WTC11 (cell line): ENCODE results near the gene POGK. TPM values are rescaled to one million over a fixed set of nuclear protein-coding genes. Genes with fewer than 3 reads are reported as not detected.

Source experiments
- ATAC-seq: fragments of 200-7000 bp; cut with Tn5 transposase; 2 replicates; pipeline ENCODE4 v1.10.0; 2021; ENCODE audit warnings: mild to moderate bottlenecking, moderate library complexity
- CTCF ChIA-PET: fragments of 300-600 bp; sonication (Branson Sonifier 250); formaldehyde crosslinking; loops from one replicate; lab custom pipeline; 2021; ENCODE audit warnings: antibody characterized with exemption; lab: Charles Lee
- POLR2A ChIA-PET: fragments of 350-600 bp; sonication (Branson Sonifier 250); formaldehyde crosslinking; loops from one replicate; lab custom pipeline; 2021; ENCODE audit warnings: antibody characterized with exemption; lab: Charles Lee
- DNase-seq: peaks from one replicate; pipeline ENCODE4 v3.0.0; 2021; ENCODE audit warnings: low spot score
- H3K27ac Mint-ChIP-seq: 2 replicates; pipeline ENCODE4 v1.8.0; 2021; ENCODE audit warnings: mixed read lengths
- H3K27me3 Mint-ChIP-seq: 2 replicates; pipeline ENCODE4 v1.8.0; 2021; ENCODE audit warnings: low read depth, mild to moderate bottlenecking, moderate library complexity, mixed read lengths
- H3K36me3 Mint-ChIP-seq: 2 replicates; pipeline ENCODE4 v1.8.0; 2021; ENCODE audit warnings: mixed read lengths
- H3K4me1 Mint-ChIP-seq: 2 replicates; pipeline ENCODE4 v1.8.0; 2022; ENCODE audit warnings: mixed read lengths
- H3K4me3 Mint-ChIP-seq: 2 replicates; pipeline ENCODE4 v1.8.0; 2021; ENCODE audit warnings: mild to moderate bottlenecking, moderate library complexity, mixed read lengths
- H3K9me3 Mint-ChIP-seq: 2 replicates; pipeline ENCODE4 v1.8.0; 2021; ENCODE audit warnings: mixed read lengths
- CREM ChIP-seq: sonication (generic); formaldehyde crosslinking; IDR thresholded peaks from 2 replicates; pipeline ENCODE4 v1.8.1; 2022; ENCODE audit warnings: mild to moderate bottlenecking, missing genetic modification reagents, moderate library complexity
- ELF4 ChIP-seq: sonication (generic); formaldehyde crosslinking; IDR thresholded peaks from 2 replicates; pipeline ENCODE4 v1.8.1; 2022; ENCODE audit warnings: low read depth, mild to moderate bottlenecking, moderate library complexity, missing genetic modification reagents
- FOXK1 ChIP-seq: sonication (generic); formaldehyde crosslinking; IDR thresholded peaks from 2 replicates; pipeline ENCODE4 v1.8.0; 2022; ENCODE audit warnings: mild to moderate bottlenecking, moderate library complexity, missing genetic modification reagents
- FOXP1 ChIP-seq: sonication (generic); formaldehyde crosslinking; IDR thresholded peaks from 2 replicates; pipeline ENCODE4 v1.8.0; 2022; ENCODE audit warnings: missing genetic modification reagents, mild to moderate bottlenecking, moderate library complexity, borderline replicate concordance
- GABPB1 ChIP-seq: sonication (generic); formaldehyde crosslinking; IDR thresholded peaks from 2 replicates; pipeline ENCODE4 v1.8.1; 2023; ENCODE audit warnings: mild to moderate bottlenecking, missing genetic modification reagents
- HMGA2 ChIP-seq: fragments of 250-450 bp; sonication (Bioruptor Pico); IDR thresholded peaks from 2 replicates; pipeline ENCODE4 v1.4.0; 2021; ENCODE audit warnings: mild to moderate bottlenecking, moderate library complexity
- JUN ChIP-seq: sonication (generic); formaldehyde crosslinking; IDR thresholded peaks from 2 replicates; pipeline ENCODE4 v1.8.0; 2023; ENCODE audit warnings: mild to moderate bottlenecking, missing genetic modification reagents
- NFE2L1 ChIP-seq: sonication (generic); formaldehyde crosslinking; IDR thresholded peaks from 2 replicates; pipeline ENCODE4 v1.8.1; 2023; ENCODE audit warnings: missing genetic modification reagents
- SMAD3 ChIP-seq: sonication (generic); formaldehyde crosslinking; IDR thresholded peaks from 2 replicates; pipeline ENCODE4 v1.8.0; 2022; ENCODE audit warnings: missing genetic modification reagents, mild to moderate bottlenecking, borderline replicate concordance
- SP1 ChIP-seq: sonication (generic); formaldehyde crosslinking; conservative IDR thresholded peaks from 2 replicates; pipeline ENCODE4 v1.8.1; 2022; ENCODE audit warnings: missing genetic modification reagents
- TEAD1 ChIP-seq: sonication (generic); formaldehyde crosslinking; IDR thresholded peaks from 2 replicates; pipeline ENCODE4 v1.8.0; 2022; ENCODE audit warnings: mild to moderate bottlenecking, missing genetic modification reagents
- ZNF121 ChIP-seq: sonication (generic); formaldehyde crosslinking; IDR thresholded peaks from 2 replicates; pipeline ENCODE4 v1.8.0; 2023; ENCODE audit warnings: missing genetic modification reagents
- total RNA-seq: library from RNA; stranded (reverse); gene quantifications from 3 replicates; pipeline ENCODE4 v1.2.3, GENCODE V29; 2021
- TF ChIP-seq, protein P1 (sequence below): sonication (generic); formaldehyde crosslinking; IDR thresholded peaks from 2 replicates; pipeline ENCODE4 v1.8.1; 2023; ENCODE audit warnings: mild to moderate bottlenecking, missing genetic modification reagents
- TF ChIP-seq, protein P2 (sequence below): sonication (generic); formaldehyde crosslinking; IDR thresholded peaks from 2 replicates; pipeline ENCODE4 v1.8.1; 2023; ENCODE audit warnings: mild to moderate bottlenecking, moderate library complexity, missing genetic modification reagents
- TF ChIP-seq, protein P3 (sequence below): sonication (generic); formaldehyde crosslinking; IDR thresholded peaks from 2 replicates; pipeline ENCODE4 v1.8.0; 2022; ENCODE audit warnings: mild to moderate bottlenecking, missing genetic modification reagents
- TF ChIP-seq, protein P4 (sequence below): sonication (generic); formaldehyde crosslinking; IDR thresholded peaks from 2 replicates; pipeline ENCODE4 v1.8.0; 2023; ENCODE audit warnings: missing genetic modification reagents
- TF ChIP-seq, protein P5 (sequence below): sonication (generic); formaldehyde crosslinking; IDR thresholded peaks from 2 replicates; pipeline ENCODE4 v1.8.1; 2023; ENCODE audit warnings: mild to moderate bottlenecking, missing genetic modification reagents, borderline replicate concordance
- TF ChIP-seq, protein P6 (sequence below): sonication (generic); formaldehyde crosslinking; IDR thresholded peaks from 2 replicates; pipeline ENCODE4 v1.8.1; 2023; ENCODE audit warnings: mild to moderate bottlenecking, missing genetic modification reagents, moderate library complexity
- TF ChIP-seq, protein P7 (sequence below): sonication (generic); formaldehyde crosslinking; IDR thresholded peaks from 2 replicates; pipeline ENCODE4 v1.8.1; 2022; ENCODE audit warnings: mild to moderate bottlenecking, moderate library complexity, missing genetic modification reagents
- TF ChIP-seq, protein P8 (sequence below): sonication (generic); formaldehyde crosslinking; IDR thresholded peaks from 2 replicates; pipeline ENCODE4 v1.8.0; 2022; ENCODE audit warnings: mild to moderate bottlenecking, missing genetic modification reagents
- TF ChIP-seq, protein P9 (sequence below): sonication (generic); formaldehyde crosslinking; IDR thresholded peaks from 2 replicates; pipeline ENCODE4 v1.8.0; 2022; ENCODE audit warnings: mild to moderate bottlenecking, missing genetic modification reagents

POGK gene
- total RNA-seq, 1 experiment from 2014 or later: 33.1 TPM

DNA sequence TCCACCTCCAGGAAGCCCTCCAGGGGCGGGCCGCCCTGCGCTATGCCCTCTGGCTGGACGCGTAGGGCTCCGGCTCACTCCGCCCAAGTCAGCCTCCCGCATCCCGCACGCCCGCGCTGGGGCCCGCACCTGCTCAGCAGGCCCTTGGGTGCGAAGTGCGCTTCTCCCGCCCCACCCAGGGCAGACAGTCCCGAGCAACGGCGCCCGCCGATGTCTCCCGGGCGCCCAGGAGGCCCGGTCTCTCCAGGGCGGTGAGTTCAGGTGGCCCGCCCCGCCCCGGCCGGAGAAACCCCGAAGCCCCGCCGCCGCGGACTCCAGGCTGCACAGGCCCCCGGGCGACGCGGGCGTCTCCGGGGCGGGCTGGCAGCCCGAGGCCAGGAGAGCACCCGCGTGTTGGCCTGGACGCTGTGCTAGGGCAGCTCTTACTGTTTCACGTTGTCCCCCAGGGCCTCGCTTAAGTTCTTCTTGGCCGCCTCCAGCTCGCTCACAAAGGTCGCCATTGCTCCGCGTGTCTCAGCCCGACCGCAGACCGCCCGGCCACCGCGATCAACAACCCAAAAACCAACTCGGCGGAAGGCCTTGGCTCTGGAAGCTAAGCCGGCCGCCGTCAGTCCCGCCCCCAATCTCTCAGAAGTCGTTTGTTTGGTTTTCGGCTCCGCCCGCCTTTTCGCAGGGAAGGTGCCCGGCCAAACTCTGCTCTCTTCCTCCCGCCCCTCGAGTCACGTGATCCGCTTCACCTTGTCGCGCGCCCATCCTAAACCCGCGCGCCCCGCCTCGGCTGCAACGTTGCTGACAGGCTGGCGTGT is 36.7 kb downstream of the POGK start, which contains the start of gene TADA1:
Gene TADA1, minus strand, starts transcription at position 531 of the 806 bp plus-strand sequence. Its CDS starts 31 bp downstream, at position 500.
- DNase-seq (peak; percentile 99), ATAC-seq (peak; percentile 92)
- TF ChIP-seq, protein P1, sequence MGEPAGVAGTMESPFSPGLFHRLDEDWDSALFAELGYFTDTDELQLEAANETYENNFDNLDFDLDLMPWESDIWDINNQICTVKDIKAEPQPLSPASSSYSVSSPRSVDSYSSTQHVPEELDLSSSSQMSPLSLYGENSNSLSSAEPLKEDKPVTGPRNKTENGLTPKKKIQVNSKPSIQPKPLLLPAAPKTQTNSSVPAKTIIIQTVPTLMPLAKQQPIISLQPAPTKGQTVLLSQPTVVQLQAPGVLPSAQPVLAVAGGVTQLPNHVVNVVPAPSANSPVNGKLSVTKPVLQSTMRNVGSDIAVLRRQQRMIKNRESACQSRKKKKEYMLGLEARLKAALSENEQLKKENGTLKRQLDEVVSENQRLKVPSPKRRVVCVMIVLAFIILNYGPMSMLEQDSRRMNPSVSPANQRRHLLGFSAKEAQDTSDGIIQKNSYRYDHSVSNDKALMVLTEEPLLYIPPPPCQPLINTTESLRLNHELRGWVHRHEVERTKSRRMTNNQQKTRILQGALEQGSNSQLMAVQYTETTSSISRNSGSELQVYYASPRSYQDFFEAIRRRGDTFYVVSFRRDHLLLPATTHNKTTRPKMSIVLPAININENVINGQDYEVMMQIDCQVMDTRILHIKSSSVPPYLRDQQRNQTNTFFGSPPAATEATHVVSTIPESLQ (CRISPR knock-in tag): no peak
- TF ChIP-seq FOXP1 (CRISPR knock-in tag): no peak
- peak; percentile 41; the same call in 1 of the 2 replicates for TF ChIP-seq JUN (CRISPR knock-in tag)
- no peak for TF ChIP-seq HMGA2
- peak; percentile 53; the same call in 1 of the 2 replicates for TF ChIP-seq NFE2L1 (CRISPR knock-in tag)
- TF ChIP-seq, protein P2, sequence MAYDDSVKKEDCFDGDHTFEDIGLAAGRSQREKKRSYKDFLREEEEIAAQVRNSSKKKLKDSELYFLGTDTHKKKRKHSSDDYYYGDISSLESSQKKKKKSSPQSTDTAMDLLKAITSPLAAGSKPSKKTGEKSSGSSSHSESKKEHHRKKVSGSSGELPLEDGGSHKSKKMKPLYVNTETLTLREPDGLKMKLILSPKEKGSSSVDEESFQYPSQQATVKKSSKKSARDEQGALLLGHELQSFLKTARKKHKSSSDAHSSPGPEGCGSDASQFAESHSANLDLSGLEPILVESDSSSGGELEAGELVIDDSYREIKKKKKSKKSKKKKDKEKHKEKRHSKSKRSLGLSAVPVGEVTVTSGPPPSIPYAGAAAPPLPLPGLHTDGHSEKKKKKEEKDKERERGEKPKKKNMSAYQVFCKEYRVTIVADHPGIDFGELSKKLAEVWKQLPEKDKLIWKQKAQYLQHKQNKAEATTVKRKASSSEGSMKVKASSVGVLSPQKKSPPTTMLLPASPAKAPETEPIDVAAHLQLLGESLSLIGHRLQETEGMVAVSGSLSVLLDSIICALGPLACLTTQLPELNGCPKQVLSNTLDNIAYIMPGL (CRISPR knock-in tag): peak; percentile 97
- TF ChIP-seq, protein P3, sequence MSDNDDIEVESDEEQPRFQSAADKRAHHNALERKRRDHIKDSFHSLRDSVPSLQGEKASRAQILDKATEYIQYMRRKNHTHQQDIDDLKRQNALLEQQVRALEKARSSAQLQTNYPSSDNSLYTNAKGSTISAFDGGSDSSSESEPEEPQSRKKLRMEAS (CRISPR knock-in tag): peak; percentile 72; the same call in 1 of the 2 replicates
- TF ChIP-seq SMAD3: 0 out of 2 replicates have a peak, but pooled peaks have one; percentile 33
- TF ChIP-seq, protein P4, sequence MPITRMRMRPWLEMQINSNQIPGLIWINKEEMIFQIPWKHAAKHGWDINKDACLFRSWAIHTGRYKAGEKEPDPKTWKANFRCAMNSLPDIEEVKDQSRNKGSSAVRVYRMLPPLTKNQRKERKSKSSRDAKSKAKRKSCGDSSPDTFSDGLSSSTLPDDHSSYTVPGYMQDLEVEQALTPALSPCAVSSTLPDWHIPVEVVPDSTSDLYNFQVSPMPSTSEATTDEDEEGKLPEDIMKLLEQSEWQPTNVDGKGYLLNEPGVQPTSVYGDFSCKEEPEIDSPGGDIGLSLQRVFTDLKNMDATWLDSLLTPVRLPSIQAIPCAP (CRISPR knock-in tag): no peak
- no peak for TF ChIP-seq ZNF121
- TF ChIP-seq, protein P5, sequence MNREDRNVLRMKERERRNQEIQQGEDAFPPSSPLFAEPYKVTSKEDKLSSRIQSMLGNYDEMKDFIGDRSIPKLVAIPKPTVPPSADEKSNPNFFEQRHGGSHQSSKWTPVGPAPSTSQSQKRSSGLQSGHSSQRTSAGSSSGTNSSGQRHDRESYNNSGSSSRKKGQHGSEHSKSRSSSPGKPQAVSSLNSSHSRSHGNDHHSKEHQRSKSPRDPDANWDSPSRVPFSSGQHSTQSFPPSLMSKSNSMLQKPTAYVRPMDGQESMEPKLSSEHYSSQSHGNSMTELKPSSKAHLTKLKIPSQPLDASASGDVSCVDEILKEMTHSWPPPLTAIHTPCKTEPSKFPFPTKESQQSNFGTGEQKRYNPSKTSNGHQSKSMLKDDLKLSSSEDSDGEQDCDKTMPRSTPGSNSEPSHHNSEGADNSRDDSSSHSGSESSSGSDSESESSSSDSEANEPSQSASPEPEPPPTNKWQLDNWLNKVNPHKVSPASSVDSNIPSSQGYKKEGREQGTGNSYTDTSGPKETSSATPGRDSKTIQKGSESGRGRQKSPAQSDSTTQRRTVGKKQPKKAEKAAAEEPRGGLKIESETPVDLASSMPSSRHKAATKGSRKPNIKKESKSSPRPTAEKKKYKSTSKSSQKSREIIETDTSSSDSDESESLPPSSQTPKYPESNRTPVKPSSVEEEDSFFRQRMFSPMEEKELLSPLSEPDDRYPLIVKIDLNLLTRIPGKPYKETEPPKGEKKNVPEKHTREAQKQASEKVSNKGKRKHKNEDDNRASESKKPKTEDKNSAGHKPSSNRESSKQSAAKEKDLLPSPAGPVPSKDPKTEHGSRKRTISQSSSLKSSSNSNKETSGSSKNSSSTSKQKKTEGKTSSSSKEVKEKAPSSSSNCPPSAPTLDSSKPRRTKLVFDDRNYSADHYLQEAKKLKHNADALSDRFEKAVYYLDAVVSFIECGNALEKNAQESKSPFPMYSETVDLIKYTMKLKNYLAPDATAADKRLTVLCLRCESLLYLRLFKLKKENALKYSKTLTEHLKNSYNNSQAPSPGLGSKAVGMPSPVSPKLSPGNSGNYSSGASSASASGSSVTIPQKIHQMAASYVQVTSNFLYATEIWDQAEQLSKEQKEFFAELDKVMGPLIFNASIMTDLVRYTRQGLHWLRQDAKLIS (CRISPR knock-in tag): 0 out of 2 replicates have a peak, but pooled peaks have one; percentile 73
- TF ChIP-seq GABPB1 (CRISPR knock-in tag): peak; percentile 37; the same call in 1 of the 2 replicates
- TF ChIP-seq, protein P6, sequence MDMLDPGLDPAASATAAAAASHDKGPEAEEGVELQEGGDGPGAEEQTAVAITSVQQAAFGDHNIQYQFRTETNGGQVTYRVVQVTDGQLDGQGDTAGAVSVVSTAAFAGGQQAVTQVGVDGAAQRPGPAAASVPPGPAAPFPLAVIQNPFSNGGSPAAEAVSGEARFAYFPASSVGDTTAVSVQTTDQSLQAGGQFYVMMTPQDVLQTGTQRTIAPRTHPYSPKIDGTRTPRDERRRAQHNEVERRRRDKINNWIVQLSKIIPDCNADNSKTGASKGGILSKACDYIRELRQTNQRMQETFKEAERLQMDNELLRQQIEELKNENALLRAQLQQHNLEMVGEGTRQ: peak; percentile 98
- TF ChIP-seq, protein P7, sequence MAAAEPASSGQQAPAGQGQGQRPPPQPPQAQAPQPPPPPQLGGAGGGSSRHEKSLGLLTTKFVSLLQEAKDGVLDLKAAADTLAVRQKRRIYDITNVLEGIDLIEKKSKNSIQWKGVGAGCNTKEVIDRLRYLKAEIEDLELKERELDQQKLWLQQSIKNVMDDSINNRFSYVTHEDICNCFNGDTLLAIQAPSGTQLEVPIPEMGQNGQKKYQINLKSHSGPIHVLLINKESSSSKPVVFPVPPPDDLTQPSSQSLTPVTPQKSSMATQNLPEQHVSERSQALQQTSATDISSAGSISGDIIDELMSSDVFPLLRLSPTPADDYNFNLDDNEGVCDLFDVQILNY (CRISPR knock-in tag): peak; percentile 79; the same call in 1 of the 2 replicates
- TF ChIP-seq, protein P8, sequence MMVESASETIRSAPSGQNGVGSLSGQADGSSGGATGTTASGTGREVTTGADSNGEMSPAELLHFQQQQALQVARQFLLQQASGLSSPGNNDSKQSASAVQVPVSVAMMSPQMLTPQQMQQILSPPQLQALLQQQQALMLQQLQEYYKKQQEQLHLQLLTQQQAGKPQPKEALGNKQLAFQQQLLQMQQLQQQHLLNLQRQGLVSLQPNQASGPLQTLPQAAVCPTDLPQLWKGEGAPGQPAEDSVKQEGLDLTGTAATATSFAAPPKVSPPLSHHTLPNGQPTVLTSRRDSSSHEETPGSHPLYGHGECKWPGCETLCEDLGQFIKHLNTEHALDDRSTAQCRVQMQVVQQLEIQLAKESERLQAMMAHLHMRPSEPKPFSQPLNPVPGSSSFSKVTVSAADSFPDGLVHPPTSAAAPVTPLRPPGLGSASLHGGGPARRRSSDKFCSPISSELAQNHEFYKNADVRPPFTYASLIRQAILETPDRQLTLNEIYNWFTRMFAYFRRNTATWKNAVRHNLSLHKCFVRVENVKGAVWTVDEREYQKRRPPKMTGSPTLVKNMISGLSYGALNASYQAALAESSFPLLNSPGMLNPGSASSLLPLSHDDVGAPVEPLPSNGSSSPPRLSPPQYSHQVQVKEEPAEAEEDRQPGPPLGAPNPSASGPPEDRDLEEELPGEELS (CRISPR knock-in tag): 0 out of 2 replicates have a peak, but pooled peaks have one; percentile 26
- TF ChIP-seq CREM: peak; percentile 54
- peak; percentile 75 for TF ChIP-seq SP1
- TF ChIP-seq, protein P9, sequence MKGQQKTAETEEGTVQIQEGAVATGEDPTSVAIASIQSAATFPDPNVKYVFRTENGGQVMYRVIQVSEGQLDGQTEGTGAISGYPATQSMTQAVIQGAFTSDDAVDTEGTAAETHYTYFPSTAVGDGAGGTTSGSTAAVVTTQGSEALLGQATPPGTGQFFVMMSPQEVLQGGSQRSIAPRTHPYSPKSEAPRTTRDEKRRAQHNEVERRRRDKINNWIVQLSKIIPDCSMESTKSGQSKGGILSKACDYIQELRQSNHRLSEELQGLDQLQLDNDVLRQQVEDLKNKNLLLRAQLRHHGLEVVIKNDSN (CRISPR knock-in tag): peak; percentile 96
- TF ChIP-seq TEAD1: peak; percentile 60; the same call in 1 of the 2 replicates
- TF ChIP-seq ELF4: no peak
- TF ChIP-seq FOXK1 (CRISPR knock-in tag): peak; percentile 73
- peak within 1 kb of the TSS; percentile 97 for H3K27ac Mint-ChIP-seq
- peaks cover 5% of the 10 kb centered on the region; the same call in 1 of the 2 replicates for H3K36me3 Mint-ChIP-seq
- H3K4me1 Mint-ChIP-seq: peaks cover 38% of the 10 kb centered on the region
- H3K27me3 Mint-ChIP-seq: peaks cover 2% of the 10 kb centered on the region; the same call in 1 of the 2 replicates
- H3K4me3 Mint-ChIP-seq: peak within 1 kb of the TSS; percentile 94
- peaks cover 6% of the 10 kb centered on the region for H3K9me3 Mint-ChIP-seq
- CTCF ChIA-PET: interaction anchor here (0.6 to 1.7 kb wide), 12 partner anchors 9 to 1104 kb away, joined by 3 to 23 read pairs (median 4); partner anchors contain the start of gene POGK
- POLR2A ChIA-PET: interaction anchor here (0.7 to 1.3 kb wide), 7 partner anchors 8 to 678 kb away, joined by 3 to 11 read pairs (median 4); partner anchors contain the start of genes CREG1, POGK and POU2F1
